K562 (cell line): Measurements from ENCODE around the gene TCF21. TPM values are rescaled to one million over a fixed set of nuclear protein-coding genes. Genes with fewer than 3 reads are reported as not detected.

Experiments
- ATAC-seq: fragments of 200-7000 bp; cut with Tn5 transposase; 3 replicates; pipeline ENCODE4 v1.9.1; 2020; ENCODE audit warnings: moderate library complexity
- BruUV-seq: library from RNA; stranded (reverse); fragments of 400-500 nt; replicated peaks from 2 replicates; lab custom pipeline; 2021; lab: Mats Ljungman, UMichigan
- CTCF ChIA-PET: fragments of 300-600 bp; formaldehyde crosslinking; extraction: SDS; loops from one replicate; lab custom pipeline; 2021; ENCODE audit warnings: low intra/inter-chr PET ratio; lab: Yijun Ruan, JAX
- POLR2A ChIA-PET: fragments of 300-600, 350-650 bp; sonication (Branson Sonifier 250); formaldehyde crosslinking; extraction: SDS; loops from one replicate; lab custom pipeline; 2021; ENCODE audit warnings: antibody characterized with exemption, inconsistent platforms; lab: Yijun Ruan, JAX
- DNase-seq, 4 experiments: peaks; one replicate each; pipeline versions ENCODE4 v3.0.0 to v3.0.0-alpha.2; 2011 to 2018; ENCODE audit warnings: low spot score in 3 of 4, mixed read lengths in 3 of 4; ENCODE audit errors: extremely low read depth in 1 of 4
- FAIRE-seq: peaks from 2 replicates; lab custom pipeline; 2011; peaks lifted over from hg19 to GRCh38; lab: Jason Lieb, UNC
- H2AFZ ChIP-seq: 2 replicates; pipeline ENCODE4 v1.6.0; 2011; ENCODE audit warnings: low read depth, low read length, control low read depth, inconsistent platforms
- H3K27ac ChIP-seq: fragments of 200-600 bp; 3 replicates; pipeline ENCODE4 v1.8.0; 2011; ENCODE audit warnings: low read depth, mild to moderate bottlenecking, control low read depth, inconsistent platforms, low read length, moderate library complexity, mixed read lengths; ENCODE audit errors: extremely low read depth
- H3K27me3 ChIP-seq, 2 experiments: fragments of 300-600 bp in 1 of 2; 2 replicates in 1 of 2; 3 replicates in 1 of 2; pipeline versions ENCODE4 v1.6.0 to v1.8.0; 2011; ENCODE audit warnings: inconsistent platforms in 2 of 2, low read length in 2 of 2, mild to moderate bottlenecking in 1 of 2, mixed read lengths in 1 of 2, moderate library complexity in 1 of 2; ENCODE audit not compliant: control insufficient read depth in 2 of 2, insufficient read depth in 2 of 2
- H3K36me3 ChIP-seq: fragments of 300-600 bp; 3 replicates; pipeline ENCODE4 v1.8.0; 2011; ENCODE audit warnings: mild to moderate bottlenecking, low read length, inconsistent platforms; ENCODE audit not compliant: control insufficient read depth, insufficient read depth
- H3K4me1 ChIP-seq, 2 experiments: fragments of 200-600 bp in 1 of 2; replicated peaks in 1 of 2; 2 replicates in 1 of 2; 3 replicates in 1 of 2; pipeline versions ENCODE4 v1.5.1 to v1.8.0; 2011; ENCODE audit warnings: inconsistent platforms in 2 of 2, low read length in 2 of 2, mild to moderate bottlenecking in 1 of 2, mixed read lengths in 1 of 2, moderate library complexity in 1 of 2; ENCODE audit not compliant: control insufficient read depth in 2 of 2, insufficient read depth in 2 of 2
- H3K4me2 ChIP-seq: 2 replicates; pipeline ENCODE4 v1.6.1; 2011; ENCODE audit warnings: low read length, control low read depth, inconsistent platforms, mixed read lengths; ENCODE audit not compliant: insufficient read depth
- H3K4me3 ChIP-seq: fragments of 200-600 bp; sonication (generic), shearing (Covaris generic); 2 replicates; pipeline ENCODE4 v1.5.1; 2016; ENCODE audit warnings: control low read depth, inconsistent platforms
- H3K79me2 ChIP-seq: fragments of 200-600 bp; 3 replicates; pipeline ENCODE4 v1.8.0; 2011; ENCODE audit warnings: low read length, inconsistent platforms; ENCODE audit not compliant: control insufficient read depth, insufficient read depth
- H3K9ac ChIP-seq, 2 experiments: 2 replicates each; pipeline versions ENCODE4 v1.6.0 to v1.6.1; 2011; ENCODE audit warnings: low read depth in 2 of 2, low read length in 2 of 2, control low read depth in 1 of 2, inconsistent platforms in 1 of 2, mild to moderate bottlenecking in 1 of 2, mixed read lengths in 1 of 2; ENCODE audit not compliant: insufficient read depth in 1 of 2
- H3K9me1 ChIP-seq: one replicate; pipeline ENCODE4 v1.6.0; 2011; ENCODE audit warnings: inconsistent platforms, mild to moderate bottlenecking, low read length, moderate library complexity; ENCODE audit not compliant: control insufficient read depth, insufficient read depth
- H3K9me3 ChIP-seq: replicated peaks from 2 replicates; pipeline ENCODE4 v1.5.1; 2011; ENCODE audit warnings: low read depth, low read length, inconsistent platforms; ENCODE audit not compliant: control insufficient read depth, insufficient read depth
- H4K20me1 ChIP-seq: replicated peaks from 2 replicates; pipeline ENCODE4 v1.6.1; 2011; ENCODE audit warnings: low read length, inconsistent platforms, mixed read lengths; ENCODE audit not compliant: control insufficient read depth, insufficient read depth
- CBX8 ChIP-seq: fragments of 200-600 bp; sonication (generic); IDR thresholded peaks from 2 replicates; pipeline ENCODE4 v1.6.1; 2012; ENCODE audit warnings: borderline replicate concordance, mixed run types, low read depth, mild to moderate bottlenecking, moderate library complexity, mixed read lengths, low read length, control low read depth, inconsistent platforms; ENCODE audit not compliant: poor library complexity, severe bottlenecking; ENCODE audit errors: extremely low read depth
- HDGF ChIP-seq: fragments of 450-650 bp; IDR thresholded peaks from 2 replicates; pipeline ENCODE4 v1.6.1; 2016
- HIVEP1 ChIP-seq: fragments of 250-450 bp; sonication (Bioruptor Pico); IDR thresholded peaks from 2 replicates; pipeline ENCODE4 v1.4.0; 2020; ENCODE audit warnings: mild to moderate bottlenecking
- ILF3 ChIP-seq: fragments of 450-650 bp; IDR thresholded peaks from 2 replicates; pipeline ENCODE4 v1.6.1; 2018; ENCODE audit warnings: antibody characterized with exemption, mild to moderate bottlenecking, moderate library complexity, borderline replicate concordance
- MTA1 ChIP-seq: fragments of 450-650 bp; IDR thresholded peaks from 2 replicates; pipeline ENCODE4 v1.6.1; 2017; ENCODE audit warnings: borderline replicate concordance
- PCBP1 ChIP-seq: fragments of 200-400 bp; formaldehyde crosslinking; IDR thresholded peaks from 2 replicates; pipeline ENCODE4 v1.6.1; 2018; ENCODE audit warnings: mild to moderate bottlenecking, low read depth, low read length; ENCODE audit not compliant: poor library complexity, severe bottlenecking
- PURB ChIP-seq: sonication (generic); formaldehyde crosslinking; IDR thresholded peaks from 2 replicates; pipeline ENCODE4 v1.9.0; 2021; ENCODE audit warnings: low read depth, mild to moderate bottlenecking, missing genetic modification reagents
- SMAD2 ChIP-seq: fragments of 150-350 bp; IDR thresholded peaks from 2 replicates; pipeline ENCODE4 v1.6.1; 2014; ENCODE audit warnings: low read depth, mild to moderate bottlenecking, low read length
- SUPT5H ChIP-seq: fragments of 450-650 bp; IDR thresholded peaks from 2 replicates; pipeline ENCODE4 v1.6.1; 2016
- ZBTB1 ChIP-seq: sonication (generic); formaldehyde crosslinking; IDR thresholded peaks from 2 replicates; pipeline ENCODE4 v1.8.1; 2023; ENCODE audit warnings: missing genetic modification reagents, low read depth, mild to moderate bottlenecking, borderline replicate concordance
- ZFP30 ChIP-seq: fragments of 250-450 bp; sonication (Bioruptor Pico); IDR thresholded peaks from 2 replicates; pipeline ENCODE4 v1.8.0; 2022; ENCODE audit warnings: moderate library complexity, mild to moderate bottlenecking, inconsistent platforms, borderline replicate concordance
- ZNF24 ChIP-seq: fragments of 450-650 bp; IDR thresholded peaks from 2 replicates; pipeline ENCODE4 v1.6.1; 2016
- ZNF253 ChIP-seq: fragments of 250-450 bp; sonication (Bioruptor Pico); conservative IDR thresholded peaks from 2 replicates; pipeline ENCODE4 v1.6.1; 2021; ENCODE audit warnings: mild to moderate bottlenecking
- ZNF316 ChIP-seq: fragments of 450-650 bp; IDR thresholded peaks from 2 replicates; pipeline ENCODE4 v1.6.1; 2016
- ZNF57 ChIP-seq: fragments of 450-650 bp; formaldehyde crosslinking; IDR thresholded peaks from 2 replicates; pipeline ENCODE4 v1.4.0; 2020; ENCODE audit warnings: mild to moderate bottlenecking, moderate library complexity
- ZNF785 ChIP-seq: fragments of 250-450 bp; sonication (Bioruptor Pico); IDR thresholded peaks from 2 replicates; pipeline ENCODE4 v1.4.0; 2020; ENCODE audit warnings: mild to moderate bottlenecking
- ZSCAN32 ChIP-seq: fragments of 450-650 bp; formaldehyde crosslinking; IDR thresholded peaks from 2 replicates; pipeline ENCODE4 v1.4.0; 2020; ENCODE audit warnings: mild to moderate bottlenecking, moderate library complexity
- in situ Hi-C: fragments of 300-500 bp; cut with MboI; formaldehyde crosslinking; loops from 4 replicates; pipeline ENCODE4 v1.15.0; 2018; ENCODE audit warnings: inconsistent platforms, mixed read lengths
- intact Hi-C: fragments of 100-400 bp; cut with micrococcal nuclease; formaldehyde crosslinking; loops from 2 replicates; pipeline ENCODE4 v1.14.2; 2022
- polyA plus RNA-seq, 8 experiments: library from polyadenylated mRNA; depleted of rRNA in 4 of 8; stranded (reverse) in 5 of 8; unstranded in 3 of 8; fragments of >200 nt; fragmentation: Nextera tagmentation in 2 of 8; fragmentation: Illumina TruSeq in 1 of 8; extraction: Ambion mirVana in 2 of 8; extraction: Trizol in 1 of 8; gene quantifications; 2 replicates each; pipeline versions ENCODE4 v1.2.1 to v1.2.3, GENCODE V29; 2011 to 2014; ENCODE audit warnings: inconsistent platforms in 1 of 8, missing spikeins in 1 of 8
- total RNA-seq, 7 experiments: library from RNA; depleted of rRNA in 6 of 7; stranded (reverse); fragments of >200 nt in 6 of 7; fragmentation: Illumina TruSeq in 2 of 7; extraction: Trizol in 2 of 7; gene quantifications; 2 replicates each; pipeline versions ENCODE4 v1.2.1 to v1.2.3, GENCODE V29; 2011 to 2021; ENCODE audit warnings: low replicate concordance in 1 of 7
- TF ChIP-seq, protein P1 (sequence below): fragments of 250-450 bp; sonication (Bioruptor Pico); IDR thresholded peaks from 2 replicates; pipeline ENCODE4 v1.5.0; 2022; ENCODE audit warnings: mild to moderate bottlenecking

The TCF21 gene
- total and polyA plus RNA-seq, 9 of the 15 experiments (the other 6 are each of a cell fraction or from before 2014, with no cell fraction given): not detected

- no peak for TF ChIP-seq ZSCAN32
- peak; percentile 75 for TF ChIP-seq ZNF316
- TF ChIP-seq, all 486 proteins: peak for 2
Measured at GRCh38 chr6:133856911-133857310, 32.0 kb upstream of the TCF21 start (continued).

- no peak overlapping the region for H3K4me3 ChIP-seq
- H3K4me1 ChIP-seq: peaks cover 0 to 8% of the 10 kb centered on the region in 2 experiments; a peak in 2 of 5 replicates
- intact Hi-C loops (no loop called here), in situ Hi-C loops (no loop called here)
- no peaks in the 10 kb centered on the region for H3K9me3 ChIP-seq
- H2AFZ ChIP-seq: no peak overlapping the region
- H3K79me2 ChIP-seq: no peaks in the 10 kb centered on the region
- DNase-seq (no peak), ATAC-seq (no peak)
- no peaks in the 10 kb centered on the region for H3K9me1 ChIP-seq
- no TSS peak for BruUV-seq
- no peaks in the 10 kb centered on the region for H3K36me3 ChIP-seq
- TF ChIP-seq SUPT5H: no peak
- no peak for TF ChIP-seq PURB (CRISPR knock-in tag)
- TF ChIP-seq ZNF24: no peak
- TF ChIP-seq ZNF253 (CRISPR knock-in tag): no peak
- TF ChIP-seq ZNF57 (CRISPR knock-in tag): no peak
- no peak for TF ChIP-seq ILF3
- TF ChIP-seq ZNF785 (CRISPR knock-in tag): no peak
- no peak for TF ChIP-seq MTA1
- no peak for TF ChIP-seq PCBP1
- no peak for TF ChIP-seq HIVEP1 (CRISPR knock-in tag)
- no peak for TF ChIP-seq ZFP30
- TF ChIP-seq SMAD2: no peak
- no peak for TF ChIP-seq CBX8
- no peak for TF ChIP-seq ZBTB1 (CRISPR knock-in tag)
- TF ChIP-seq, protein P1, sequence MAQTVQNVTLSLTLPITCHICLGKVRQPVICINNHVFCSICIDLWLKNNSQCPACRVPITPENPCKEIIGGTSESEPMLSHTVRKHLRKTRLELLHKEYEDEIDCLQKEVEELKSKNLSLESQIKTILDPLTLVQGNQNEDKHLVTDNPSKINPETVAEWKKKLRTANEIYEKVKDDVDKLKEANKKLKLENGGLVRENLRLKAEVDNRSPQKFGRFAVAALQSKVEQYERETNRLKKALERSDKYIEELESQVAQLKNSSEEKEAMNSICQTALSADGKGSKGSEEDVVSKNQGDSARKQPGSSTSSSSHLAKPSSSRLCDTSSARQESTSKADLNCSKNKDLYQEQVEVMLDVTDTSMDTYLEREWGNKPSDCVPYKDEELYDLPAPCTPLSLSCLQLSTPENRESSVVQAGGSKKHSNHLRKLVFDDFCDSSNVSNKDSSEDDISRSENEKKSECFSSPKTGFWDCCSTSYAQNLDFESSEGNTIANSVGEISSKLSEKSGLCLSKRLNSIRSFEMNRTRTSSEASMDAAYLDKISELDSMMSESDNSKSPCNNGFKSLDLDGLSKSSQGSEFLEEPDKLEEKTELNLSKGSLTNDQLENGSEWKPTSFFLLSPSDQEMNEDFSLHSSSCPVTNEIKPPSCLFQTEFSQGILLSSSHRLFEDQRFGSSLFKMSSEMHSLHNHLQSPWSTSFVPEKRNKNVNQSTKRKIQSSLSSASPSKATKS: no peak
- TF ChIP-seq HDGF: no peak
- TF ChIP-seq, all 486 proteins: peak for 0
- ChIA-PET CTCF (no interaction called here), POLR2A (no interaction called here)
- FAIRE-seq: no peak
- no peak overlapping the region for H3K9ac ChIP-seq
- no peak overlapping the region for H3K4me2 ChIP-seq
- no peaks in the 10 kb centered on the region for H4K20me1 ChIP-seq
- H3K27me3 ChIP-seq: peaks cover 12 to 19% of the 10 kb centered on the region in 2 experiments
- no peak overlapping the region for H3K27ac ChIP-seq
Measured at GRCh38 chr6:133857696-133858095, 31.2 kb upstream of the TCF21 start.
